H9 (cell line): ENCODE measurements around the gene TTC23L. TPM values are rescaled to one million over a fixed set of nuclear protein-coding genes. Genes with fewer than 3 reads are reported as not detected.

ENCODE experiments used
- DNase-seq: peaks from one replicate; pipeline ENCODE4 v3.0.0-alpha.2; 2017
- H2AFZ ChIP-seq: one replicate; pipeline ENCODE4 v1.6.1; 2013; ENCODE audit warnings: mild to moderate bottlenecking, low read length, control low read depth, moderate library complexity
- H2AK5ac ChIP-seq: 2 replicates; pipeline ENCODE4 v1.6.1; 2013; ENCODE audit warnings: low read length, control low read depth, mixed read lengths; ENCODE audit not compliant: insufficient read length
- H2BK120ac ChIP-seq: one replicate; pipeline ENCODE4 v1.6.1; 2013; ENCODE audit warnings: low read depth, mild to moderate bottlenecking, low read length, control low read depth, inconsistent platforms; ENCODE audit not compliant: poor library complexity, severe bottlenecking
- H2BK12ac ChIP-seq: 2 replicates; pipeline ENCODE4 v1.6.1; 2013; ENCODE audit warnings: low read length, control low read depth, mixed read lengths, low read depth; ENCODE audit not compliant: insufficient read length
- H2BK15ac ChIP-seq: 2 replicates; pipeline ENCODE4 v1.6.1; 2013; ENCODE audit warnings: low read depth, low read length, control low read depth
- H2BK20ac ChIP-seq: one replicate; pipeline ENCODE4 v1.6.1; 2013; ENCODE audit warnings: low read depth, mild to moderate bottlenecking, low read length, control low read depth, inconsistent platforms; ENCODE audit not compliant: poor library complexity, severe bottlenecking
- H2BK5ac ChIP-seq: 2 replicates; pipeline ENCODE4 v1.6.1; 2013; ENCODE audit warnings: low read length, control low read depth, mixed read lengths; ENCODE audit not compliant: insufficient read length
- H3K14ac ChIP-seq: 2 replicates; pipeline ENCODE4 v1.6.1; 2013; ENCODE audit warnings: low read length, control low read depth; ENCODE audit not compliant: insufficient read depth
- H3K18ac ChIP-seq: 2 replicates; pipeline ENCODE4 v1.6.1; 2013; ENCODE audit warnings: low read depth, mild to moderate bottlenecking, mixed read lengths, low read length, control low read depth; ENCODE audit not compliant: insufficient read length
- H3K23ac ChIP-seq: 2 replicates; pipeline ENCODE4 v1.6.1; 2013; ENCODE audit warnings: low read length, control low read depth, mixed read lengths, low read depth; ENCODE audit not compliant: insufficient read length
- H3K23me2 ChIP-seq: 2 replicates; pipeline ENCODE4 v1.6.1; 2013; ENCODE audit warnings: low read depth, mild to moderate bottlenecking, mixed read lengths, low read length, control low read depth; ENCODE audit not compliant: insufficient read length, poor library complexity, severe bottlenecking
- H3K27ac ChIP-seq: 2 replicates; pipeline ENCODE4 v1.5.1; 2013; ENCODE audit warnings: low read length, control low read depth, mixed read lengths, low read depth; ENCODE audit not compliant: insufficient read length
- H3K27me3 ChIP-seq: 2 replicates; pipeline ENCODE4 v1.6.1; 2013; ENCODE audit warnings: low read length, control low read depth, inconsistent platforms; ENCODE audit not compliant: insufficient read depth
- H3K4ac ChIP-seq: 2 replicates; pipeline ENCODE4 v1.6.1; 2013; ENCODE audit warnings: low read depth, mild to moderate bottlenecking, control low read depth, inconsistent platforms, low read length, moderate library complexity
- H3K4me1 ChIP-seq: 2 replicates; pipeline ENCODE4 v1.6.1; 2013; ENCODE audit warnings: low read length, control low read depth, inconsistent platforms; ENCODE audit not compliant: insufficient read depth
- H3K4me2 ChIP-seq: 2 replicates; pipeline ENCODE4 v1.6.1; 2013; ENCODE audit warnings: low read length, control low read depth, mixed read lengths; ENCODE audit not compliant: insufficient read length, insufficient read depth
- H3K56ac ChIP-seq: 2 replicates; pipeline ENCODE4 v1.6.1; 2013; ENCODE audit warnings: low read depth, mild to moderate bottlenecking, mixed read lengths, low read length, control low read depth; ENCODE audit not compliant: insufficient read length
- H3K79me1 ChIP-seq: 2 replicates; pipeline ENCODE4 v1.6.1; 2013; ENCODE audit warnings: low read depth, mild to moderate bottlenecking, moderate library complexity, low read length, control low read depth, inconsistent platforms; ENCODE audit not compliant: insufficient read depth, poor library complexity, severe bottlenecking
- H3K79me2 ChIP-seq: 2 replicates; pipeline ENCODE4 v1.6.1; 2013; ENCODE audit warnings: low read length, control low read depth, inconsistent platforms; ENCODE audit not compliant: insufficient read depth
- H3K9ac ChIP-seq: 2 replicates; pipeline ENCODE4 v1.6.1; 2013; ENCODE audit warnings: low read length, control low read depth, mixed read lengths; ENCODE audit not compliant: insufficient read length; ENCODE audit errors: extremely low read depth
- H3K9me3 ChIP-seq: one replicate; pipeline ENCODE4 v1.6.1; 2013; ENCODE audit warnings: low read depth, low read length, inconsistent platforms; ENCODE audit not compliant: control insufficient read depth
- H3T11ph ChIP-seq: one replicate; pipeline ENCODE4 v1.6.1; 2013; ENCODE audit warnings: mild to moderate bottlenecking, low read length, control low read depth, inconsistent platforms
- H4K20me1 ChIP-seq: one replicate; pipeline ENCODE4 v1.6.1; 2013; ENCODE audit not compliant: control insufficient read depth, insufficient read length, insufficient read depth
- H4K5ac ChIP-seq: 2 replicates; pipeline ENCODE4 v1.6.1; 2013; ENCODE audit warnings: low read depth, mild to moderate bottlenecking, mixed read lengths, low read length, control low read depth; ENCODE audit not compliant: insufficient read length
- H4K8ac ChIP-seq: replicated peaks from 2 replicates; pipeline ENCODE4 v1.6.1; 2013; ENCODE audit warnings: low read length, control low read depth, mixed read lengths, low read depth; ENCODE audit not compliant: insufficient read length
- H4K91ac ChIP-seq: 2 replicates; pipeline ENCODE4 v1.6.1; 2013; ENCODE audit warnings: low read depth, mild to moderate bottlenecking, moderate library complexity, mixed read lengths, low read length, control low read depth; ENCODE audit not compliant: insufficient read length
- H3K27ac Mint-ChIP-seq, 3 experiments: 2 replicates in 2 of 3; 3 replicates in 1 of 3; pipeline ENCODE4 v1.8.0; 2020 to 2021; ENCODE audit warnings: mixed read lengths in 3 of 3, mild to moderate bottlenecking in 1 of 3, moderate library complexity in 1 of 3
- H3K27me3 Mint-ChIP-seq: 2 replicates; pipeline ENCODE4 v1.8.0; 2021; ENCODE audit warnings: low read depth, mild to moderate bottlenecking, moderate library complexity, mixed read lengths
- H3K36me3 Mint-ChIP-seq, 3 experiments: 2 replicates in 2 of 3; 3 replicates in 1 of 3; pipeline ENCODE4 v1.8.0; 2020 to 2021; ENCODE audit warnings: low read depth in 3 of 3, mixed read lengths in 3 of 3; ENCODE audit not compliant: insufficient read depth in 1 of 3
- H3K4me1 Mint-ChIP-seq, 2 experiments: 2 replicates each; pipeline ENCODE4 v1.8.0; 2020; ENCODE audit warnings: mixed read lengths in 2 of 2
- H3K4me3 Mint-ChIP-seq, 2 experiments: 2 replicates in 1 of 2; 3 replicates in 1 of 2; pipeline ENCODE4 v1.8.0; 2020 to 2021; ENCODE audit warnings: mild to moderate bottlenecking in 2 of 2, mixed read lengths in 2 of 2, moderate library complexity in 1 of 2
- H3K9me3 Mint-ChIP-seq, 2 experiments: 2 replicates in 1 of 2; 3 replicates in 1 of 2; pipeline ENCODE4 v1.8.0; 2020; ENCODE audit warnings: mild to moderate bottlenecking in 2 of 2, mixed read lengths in 2 of 2, moderate library complexity in 1 of 2
- CTCF ChIP-seq: fragments of 200-600 bp; sonication (generic); conservative IDR thresholded peaks from 3 replicates; pipeline ENCODE4 v1.8.0; 2021; ENCODE audit warnings: antibody characterized with exemption, mild to moderate bottlenecking
- WGBS: extraction: QIAGEN DNeasy Blood & Tissue Kit; methylation state at CpG from one replicate; pipeline ENCODE4 v1.1.7; 2013; ENCODE audit warnings: missing lambda C conversion rate, low lambda C conversion rate, mixed read lengths; ENCODE audit not compliant: insufficient read length; ENCODE audit errors: extremely low coverage; 5-methylcytosine and 5-hydroxymethylcytosine counted together
- total RNA-seq: library from RNA; stranded (reverse); gene quantifications from 2 replicates; pipeline ENCODE4 v1.2.1, GENCODE V29; 2021

Gene TTC23L
- total RNA-seq, 1 experiment from 2014 or later: 0.96 TPM

GRCh38 chr5:34869256-34869655 is 30.3 kb downstream of the TTC23L start:
- Histone ChIP-seq H3K18ac (no peak overlapping the region), H2BK15ac (no peak overlapping the region), H4K20me1 (no peaks in the 10 kb centered on the region), H3K27me3 (no peaks in the 10 kb centered on the region), H3K9me3 (no peaks in the 10 kb centered on the region), H3K56ac (no peak overlapping the region), H2BK5ac (no peak overlapping the region), H3K27ac (no peak overlapping the region), H2BK20ac (no peak overlapping the region), H3K79me1 (no peaks in the 10 kb centered on the region), H2BK120ac (no peak overlapping the region), H4K8ac (no peak overlapping the region), H3K4me1 (no peaks in the 10 kb centered on the region; the same call in 1 of the 2 replicates), H3K14ac (no peak overlapping the region), H3K4me2 (no peak overlapping the region), H2BK12ac (no peak overlapping the region), H2AFZ (no peak overlapping the region), H3K23ac (no peak overlapping the region), H3K23me2 (no peaks in the 10 kb centered on the region), H4K91ac (no peak overlapping the region), H3K79me2 (no peaks in the 10 kb centered on the region), H3K9ac (no peak overlapping the region), H3T11ph (no peak overlapping the region), H3K4ac (no peak overlapping the region), H2AK5ac (no peak overlapping the region), H4K5ac (no peak overlapping the region)
- no CpG with 5 or more reads among the region's 1 CpG for WGBS
- Mint-ChIP-seq H3K27me3 (no peaks in the 10 kb centered on the region), H3K36me3 (no peaks in the 10 kb centered on the region), H3K27ac (no peak overlapping the region), H3K9me3 (no peaks in the 10 kb centered on the region), H3K4me1 (peaks cover 18% of the 10 kb centered on the region in 2 experiments), H3K4me3 (no peak overlapping the region)
- no peak for DNase-seq
- TF ChIP-seq CTCF: no peak
